Hepatocyte (in vitro differentiated cells): ENCODE results near the gene TMEFF1. TPM values are rescaled to one million over a fixed set of nuclear protein-coding genes. Genes with fewer than 3 reads are reported as not detected.

ENCODE experiments used
- DNase-seq: peaks from one replicate; pipeline ENCODE4 v3.0.0-alpha.2; 2016; ENCODE audit warnings: low spot score
- H2AFZ ChIP-seq: fragments of 200-600 bp; sonication (generic); 2 replicates; pipeline ENCODE4 v1.6.0; 2016; ENCODE audit warnings: antibody characterized with exemption, mild to moderate bottlenecking
- H3K27ac ChIP-seq: fragments of 200-600 bp; sonication (generic); 2 replicates; pipeline ENCODE4 v1.5.1; 2016; ENCODE audit warnings: mild to moderate bottlenecking
- H3K27me3 ChIP-seq: fragments of 200-600 bp; sonication (generic); 2 replicates; pipeline ENCODE4 v1.6.1; 2016
- H3K36me3 ChIP-seq: fragments of 200-600 bp; sonication (generic); replicated peaks from 2 replicates; pipeline ENCODE4 v1.5.1; 2016; ENCODE audit warnings: low read depth; ENCODE audit not compliant: insufficient read depth
- H3K4me1 ChIP-seq: fragments of 200-600 bp; sonication (generic); 2 replicates; pipeline ENCODE4 v1.5.1; 2016; ENCODE audit warnings: mild to moderate bottlenecking, moderate library complexity; ENCODE audit not compliant: insufficient read depth
- H3K4me2 ChIP-seq: fragments of 200-600 bp; sonication (generic); 2 replicates; pipeline ENCODE4 v1.6.0; 2016
- H3K4me3 ChIP-seq: fragments of 200-600 bp; sonication (generic); 2 replicates; pipeline ENCODE4 v1.5.1; 2016; ENCODE audit warnings: mild to moderate bottlenecking
- H3K79me2 ChIP-seq: fragments of 200-600 bp; sonication (generic); 2 replicates; pipeline ENCODE4 v1.6.0; 2017; ENCODE audit warnings: mild to moderate bottlenecking
- H3K9me2 ChIP-seq: fragments of 200-600 bp; sonication (generic); replicated peaks from 2 replicates; pipeline ENCODE4 v1.6.0; 2017; ENCODE audit warnings: mild to moderate bottlenecking; ENCODE audit not compliant: insufficient read depth
- H3K9me3 ChIP-seq: fragments of 200-600 bp; sonication (generic); 2 replicates; pipeline ENCODE4 v1.5.1; 2016; ENCODE audit warnings: low read depth, mild to moderate bottlenecking
- H4K20me1 ChIP-seq: fragments of 200-600 bp; sonication (generic); 2 replicates; pipeline ENCODE4 v1.6.0; 2016; ENCODE audit warnings: mild to moderate bottlenecking; ENCODE audit not compliant: insufficient read depth, poor library complexity, severe bottlenecking
- CTCF ChIP-seq: fragments of 200-600 bp; sonication (generic); IDR thresholded peaks from 2 replicates; pipeline ENCODE4 v1.5.1; 2016; ENCODE audit warnings: antibody characterized with exemption, mild to moderate bottlenecking; ENCODE audit not compliant: poor library complexity
- EZH2 ChIP-seq: fragments of 200-600 bp; sonication (generic); IDR thresholded peaks from 2 replicates; pipeline ENCODE4 v1.6.1; 2016; ENCODE audit warnings: antibody characterized with exemption, mild to moderate bottlenecking, borderline replicate concordance
- EZH2phosphoT487 ChIP-seq: fragments of 200-600 bp; sonication (generic); IDR thresholded peaks from one replicate; pipeline ENCODE4 v1.6.1; 2018; ENCODE audit warnings: antibody characterized with exemption, mild to moderate bottlenecking, low read depth, moderate library complexity; ENCODE audit not compliant: unreplicated experiment, severe bottlenecking
- WGBS: methylation state at CpG from one replicate; pipeline ENCODE4 v1.1.6; 2016; ENCODE audit warnings: low lambda C conversion rate; ENCODE audit errors: missing lambda C conversion rate; 5-methylcytosine and 5-hydroxymethylcytosine counted together
- polyA plus RNA-seq: library from polyadenylated mRNA; unstranded; fragments of >200 nt; fragmentation: Nextera tagmentation; extraction: Ambion mirVana; gene quantifications from 2 replicates; pipeline ENCODE4 v1.2.1, GENCODE V29; 2016
- total RNA-seq: library from RNA; depleted of rRNA; stranded (reverse); fragments of >200 nt; gene quantifications from 2 replicates; pipeline ENCODE4 v1.2.3, GENCODE V29; 2014

TMEFF1 gene
- total and polyA plus RNA-seq, 2 experiments from 2014 or later, result 5.9 to 8.7 TPM

- H3K4me1 ChIP-seq, result no peaks in the 10 kb centered on the region
- no peak overlapping the region for H3K27ac ChIP-seq
- H3K9me3 ChIP-seq, result no peaks in the 10 kb centered on the region
- no peak for DNase-seq
- no peaks in the 10 kb centered on the region for H4K20me1 ChIP-seq
- TF ChIP-seq EZH2phosphoT487, result no peak
- H3K79me2 ChIP-seq, result no peaks in the 10 kb centered on the region
- no peaks in the 10 kb centered on the region for H3K9me2 ChIP-seq
- H3K4me2 ChIP-seq, result no peak overlapping the region
- no peaks in the 10 kb centered on the region for H3K36me3 ChIP-seq
- H3K4me3 ChIP-seq, result no peak overlapping the region
- no peak overlapping the region for H2AFZ ChIP-seq
- WGBS, result 96% methylated on average over 12 of the region's 12 CpGs
- H3K27me3 ChIP-seq, result no peaks in the 10 kb centered on the region
Measured at GRCh38 chr9:100540327-100540726, 67.4 kb downstream of the TMEFF1 start.

- no peak overlapping the region for H2AFZ ChIP-seq
- no peak overlapping the region for H3K4me3 ChIP-seq
- DNase-seq, result no peak
- no peaks in the 10 kb centered on the region for H3K36me3 ChIP-seq
- H3K27ac ChIP-seq, result no peak overlapping the region
- H3K79me2 ChIP-seq, result no peaks in the 10 kb centered on the region
- 97% methylated on average over 5 of the region's 5 CpGs for WGBS
- no peaks in the 10 kb centered on the region for H3K9me3 ChIP-seq
- H3K27me3 ChIP-seq, result no peaks in the 10 kb centered on the region
- TF ChIP-seq EZH2 (no peak), EZH2phosphoT487 (no peak), CTCF (no peak)
- no peaks in the 10 kb centered on the region for H3K9me2 ChIP-seq
- H3K4me2 ChIP-seq, result no peak overlapping the region
- H3K4me1 ChIP-seq, result no peaks in the 10 kb centered on the region
- H4K20me1 ChIP-seq, result no peaks in the 10 kb centered on the region
Measured at GRCh38 chr9:100549048-100549447, 76.1 kb downstream of the TMEFF1 start.

GRCh38 chr9:100554935-100555401 lies 82.0 kb downstream of the TMEFF1 start:
- Histone ChIP-seq H3K4me1 (no peaks in the 10 kb centered on the region), H3K79me2 (no peaks in the 10 kb centered on the region), H3K27ac (no peak overlapping the region), H4K20me1 (no peaks in the 10 kb centered on the region), H3K27me3 (no peaks in the 10 kb centered on the region), H2AFZ (no peak overlapping the region), H3K4me3 (no peak overlapping the region), H3K4me2 (no peak overlapping the region), H3K9me3 (no peaks in the 10 kb centered on the region), H3K36me3 (no peaks in the 10 kb centered on the region), H3K9me2 (no peaks in the 10 kb centered on the region)
- TF ChIP-seq EZH2phosphoT487, result no peak
- no peak for TF ChIP-seq CTCF
- DNase-seq, result no peak
- WGBS, result 94% methylated on average over 2 of the region's 2 CpGs

GRCh38 chr9:100555471-100555870 lies 82.5 kb downstream of the TMEFF1 start:
- 97% methylated on average over 1 of the region's 1 CpG for WGBS

More at GRCh38 chr9:100555471-100555870, 82.5 kb downstream of the TMEFF1 start:
- Histone ChIP-seq H3K9me2 (no peaks in the 10 kb centered on the region), H4K20me1 (no peaks in the 10 kb centered on the region), H3K4me3 (no peak overlapping the region), H3K9me3 (no peaks in the 10 kb centered on the region), H3K4me1 (no peaks in the 10 kb centered on the region), H3K27me3 (no peaks in the 10 kb centered on the region), H2AFZ (no peak overlapping the region), H3K4me2 (no peak overlapping the region), H3K27ac (no peak overlapping the region), H3K79me2 (no peaks in the 10 kb centered on the region), H3K36me3 (no peaks in the 10 kb centered on the region)
- no peak for TF ChIP-seq EZH2phosphoT487
- no peak for TF ChIP-seq EZH2
- TF ChIP-seq CTCF, result no peak
- DNase-seq, result no peak
